Activated T-cell treated with anti-CD3 and anti-CD28 coated beads for 4 hours (primary cell): ENCODE results near the gene YWHAG.
"Not testable (repeated sequence)": the region's sequence is repeated elsewhere in the genome, so short reads cannot be mapped to it uniquely, and the experiment has no call there.

ENCODE experiments used
- DNase-seq: peaks from one replicate; pipeline ENCODE4 v3.0.0-alpha.2; 2020

YWHAG gene

DNA sequence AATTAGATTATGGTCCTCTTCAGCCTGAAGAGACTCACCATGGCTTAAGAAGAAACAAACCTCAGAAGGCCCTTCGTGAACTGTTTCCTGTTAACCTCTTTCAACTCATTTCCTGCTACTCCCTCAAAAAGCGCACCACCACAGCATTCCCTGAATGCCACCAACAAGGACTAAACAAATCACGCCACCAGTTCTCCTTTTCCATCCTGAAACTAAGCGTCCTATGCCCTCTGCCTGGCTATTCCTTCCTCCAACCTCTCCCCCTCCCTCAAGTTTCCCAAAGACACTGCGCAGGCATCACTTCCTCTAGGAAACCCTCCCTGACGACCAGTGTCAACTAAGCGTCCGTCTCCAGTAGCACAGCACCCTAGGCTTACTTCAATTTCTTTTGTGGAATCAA is 12.0 kb downstream of the YWHAG start:
- no peak for DNase-seq

DNA sequence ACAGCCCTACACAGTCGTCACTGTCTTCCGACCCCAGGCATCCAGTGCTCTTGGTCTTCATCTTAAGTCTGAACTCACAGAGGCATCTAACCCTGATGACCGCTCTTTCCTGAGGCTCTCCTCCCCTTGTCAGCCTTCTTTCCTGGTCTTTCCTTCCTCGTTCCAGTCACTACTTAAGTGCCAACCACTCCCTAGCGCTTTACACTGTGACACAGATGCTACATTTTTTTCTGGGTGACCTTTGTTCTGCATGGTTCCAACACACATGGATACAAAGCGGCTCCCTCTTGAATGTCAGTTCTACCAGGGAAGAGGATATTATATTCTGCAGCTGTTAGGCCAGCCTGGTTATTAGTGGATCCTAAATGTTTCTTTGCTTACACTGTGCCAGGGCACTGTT is 12.7 kb downstream of the YWHAG start:
- no peak for DNase-seq

DNA sequence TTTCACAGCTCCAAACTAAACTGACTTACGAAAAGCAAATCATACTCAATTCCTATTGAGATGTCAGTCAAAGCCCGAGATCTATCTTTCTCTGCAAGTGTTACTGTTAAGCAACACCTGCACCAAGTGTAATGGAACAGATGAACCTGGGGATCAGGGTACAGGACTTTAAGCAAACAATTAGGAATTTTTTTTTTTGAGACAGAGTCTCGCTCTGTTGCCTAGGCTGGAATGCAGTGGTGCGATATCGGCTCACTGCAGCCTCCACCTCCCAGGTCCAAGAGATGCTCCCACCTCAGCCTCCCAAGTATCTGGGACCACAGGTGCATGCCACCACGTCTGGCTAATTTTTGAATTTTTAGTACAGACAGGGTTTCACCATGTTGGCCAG is 14.9 kb downstream of the YWHAG start:
- DNase-seq = no peak

DNA sequence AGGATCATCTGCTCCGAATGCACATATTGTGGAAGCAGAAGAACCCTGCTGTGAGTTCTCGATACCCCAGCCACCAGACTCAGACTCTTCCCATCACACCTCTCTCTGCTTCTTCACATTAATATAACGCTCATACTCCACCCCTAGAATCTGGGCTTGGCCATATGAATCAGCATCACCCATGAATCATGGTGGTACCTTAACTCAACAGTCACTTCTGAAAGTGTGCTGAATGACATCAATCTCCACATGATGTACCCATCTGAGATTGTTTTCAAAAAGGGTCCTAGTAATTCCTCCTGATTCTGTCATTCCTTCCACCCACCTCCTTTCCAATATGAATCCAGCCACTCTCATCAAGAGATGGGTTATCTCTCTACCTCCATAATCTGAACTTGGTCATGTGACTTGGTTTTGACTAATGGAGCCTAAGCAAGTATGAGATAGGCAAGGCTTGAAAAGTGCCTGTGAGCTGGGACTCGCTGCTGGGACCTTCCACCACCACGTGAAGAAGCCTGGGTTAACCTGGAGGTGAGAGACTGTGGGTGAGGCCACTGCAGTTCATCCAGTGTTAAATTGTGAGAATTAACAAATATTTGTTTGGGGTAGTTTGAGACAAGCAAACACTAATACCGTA is 15.4 kb downstream of the YWHAG start:
- DNase-seq = no peak

DNA sequence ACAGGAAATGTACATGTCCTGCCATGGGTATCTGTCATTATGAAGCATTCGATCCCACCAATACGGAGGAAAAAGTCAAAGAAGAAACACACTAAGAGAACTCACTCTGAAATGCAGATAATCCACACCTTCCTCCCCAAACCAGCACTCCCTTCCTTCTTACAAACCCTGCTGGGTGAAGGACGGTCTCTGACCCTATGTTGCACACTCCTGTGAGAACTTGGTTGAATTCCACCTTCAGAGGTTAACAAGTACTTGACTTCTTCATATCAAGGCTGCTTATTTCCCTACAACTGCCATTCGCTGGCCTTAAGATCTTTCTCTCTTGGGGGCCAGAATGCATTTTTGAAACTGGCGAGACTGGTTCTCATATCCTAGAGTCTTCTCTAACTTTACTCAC is 16.6 kb downstream of the YWHAG start:
- DNase-seq = no peak

DNA sequence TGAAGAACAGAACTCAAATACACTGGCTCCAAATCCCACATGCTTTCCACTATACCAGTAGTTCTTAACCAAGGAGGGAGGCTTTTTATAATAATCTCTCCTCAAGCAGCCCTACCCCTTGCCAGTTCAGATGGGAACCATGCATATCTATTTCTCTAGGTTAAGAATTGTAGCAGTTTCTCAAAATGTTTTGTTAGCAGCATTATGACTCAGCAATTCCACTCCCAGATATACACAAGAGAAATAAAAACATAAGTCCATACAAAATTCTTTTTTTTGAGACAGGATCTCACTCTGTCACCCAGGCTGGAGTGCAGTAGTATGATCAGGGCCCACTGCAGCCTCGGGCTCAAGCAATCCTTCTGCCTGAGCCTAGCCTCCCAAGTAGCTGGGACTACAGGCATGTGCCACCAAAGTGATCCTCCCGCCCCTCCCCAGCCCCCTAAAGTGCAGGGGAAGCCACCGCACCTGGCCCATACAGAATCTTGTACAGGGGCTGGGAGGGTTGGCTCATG is 18.1 kb downstream of the YWHAG start:
- no peak for DNase-seq

DNA sequence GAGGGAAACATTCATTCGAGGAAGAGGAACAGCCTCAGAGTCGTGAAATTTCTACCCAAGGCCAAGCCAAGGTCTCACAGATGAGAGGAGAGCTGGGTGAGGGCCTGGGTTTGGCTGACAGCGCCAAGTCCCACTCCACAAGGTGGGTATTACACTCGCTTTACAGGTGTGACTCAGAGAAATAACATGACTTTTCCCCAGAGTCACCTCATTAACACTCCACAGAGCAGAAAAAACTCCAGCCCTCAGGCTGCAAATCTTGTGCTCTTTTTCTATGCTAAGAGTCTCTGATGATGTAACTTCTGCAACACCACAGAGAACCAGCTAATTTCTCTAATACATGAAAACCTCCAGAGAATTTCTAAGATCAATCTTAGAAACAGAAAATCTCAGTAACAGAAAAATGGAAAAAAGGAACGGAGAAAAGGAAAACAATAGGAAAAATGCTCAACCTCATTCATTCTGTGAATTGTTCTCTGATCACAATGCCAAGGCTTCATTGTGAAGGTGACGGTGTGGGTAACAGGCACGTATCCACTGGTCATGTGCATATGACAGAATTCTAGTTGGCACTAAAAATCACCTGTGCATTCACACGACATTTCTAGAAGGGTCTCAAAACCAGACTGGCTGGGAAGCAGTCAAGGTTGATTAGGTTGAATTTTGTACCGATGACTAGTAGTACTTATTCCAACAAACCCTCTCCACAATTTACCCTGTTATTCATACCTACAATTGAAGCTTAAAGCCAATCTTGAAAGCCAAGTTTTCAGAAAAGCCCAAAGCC is 20.3 kb downstream of the YWHAG start:
- no peak for DNase-seq

DNA sequence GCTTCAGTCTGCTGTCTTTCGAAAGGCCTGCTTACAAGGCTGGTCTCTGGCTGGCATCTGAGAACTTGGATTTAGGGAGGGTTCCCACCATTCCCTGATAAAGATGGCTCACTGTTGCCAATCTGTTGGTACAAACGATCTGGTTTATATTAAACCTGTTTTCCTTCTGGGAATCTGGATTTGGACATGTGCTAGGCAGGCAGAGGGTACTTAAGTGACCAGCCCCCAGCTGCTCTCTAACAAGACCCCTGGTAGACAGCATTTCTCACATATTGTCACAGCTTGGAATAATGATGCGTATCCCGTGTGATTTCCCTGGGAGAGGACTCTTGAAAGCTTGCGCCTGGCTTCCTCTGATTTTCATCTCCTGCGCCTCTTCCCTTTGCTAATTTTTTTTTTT is 21.6 kb downstream of the YWHAG start:
- DNase-seq = no peak

DNA sequence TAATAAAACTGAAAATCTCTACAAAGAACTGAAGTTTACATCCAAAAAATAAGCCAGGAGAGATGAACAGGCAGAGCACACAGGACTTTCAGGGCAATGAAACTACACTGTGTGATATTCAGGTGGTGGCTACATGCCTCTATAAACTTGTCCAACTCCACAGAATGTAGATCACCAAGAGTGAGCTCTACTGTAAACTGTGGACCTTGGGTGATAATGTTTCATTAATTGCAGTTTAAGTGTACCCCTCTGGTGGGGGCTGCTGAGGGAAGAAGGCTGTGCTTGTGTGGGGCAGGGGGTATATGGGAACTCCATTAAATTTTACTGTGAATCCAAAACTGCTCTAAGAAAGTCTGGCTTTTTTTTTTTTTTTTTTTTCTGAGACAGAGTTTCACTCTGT is 22.7 kb downstream of the YWHAG start:
- no peak for DNase-seq

DNA sequence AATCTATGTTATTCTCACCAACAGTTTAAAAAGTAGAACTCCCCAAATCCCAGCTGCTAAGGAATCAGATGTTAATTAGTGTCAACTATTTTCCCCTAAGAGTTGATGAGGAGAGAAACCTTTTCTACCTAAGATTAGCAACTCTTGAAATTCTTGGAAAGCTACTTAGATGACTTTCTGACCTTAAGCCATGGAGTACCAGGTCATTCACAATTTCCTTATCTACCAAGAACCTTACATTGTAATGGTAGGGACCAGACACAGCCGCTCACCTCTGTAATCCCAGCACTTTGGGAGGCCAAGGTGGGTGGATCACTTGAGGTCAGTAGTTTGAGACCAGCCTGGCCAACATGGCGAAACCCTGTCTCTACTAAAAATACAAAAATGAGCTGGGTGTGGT is 23.4 kb downstream of the YWHAG start:
- not testable (repeated sequence) for DNase-seq

DNA sequence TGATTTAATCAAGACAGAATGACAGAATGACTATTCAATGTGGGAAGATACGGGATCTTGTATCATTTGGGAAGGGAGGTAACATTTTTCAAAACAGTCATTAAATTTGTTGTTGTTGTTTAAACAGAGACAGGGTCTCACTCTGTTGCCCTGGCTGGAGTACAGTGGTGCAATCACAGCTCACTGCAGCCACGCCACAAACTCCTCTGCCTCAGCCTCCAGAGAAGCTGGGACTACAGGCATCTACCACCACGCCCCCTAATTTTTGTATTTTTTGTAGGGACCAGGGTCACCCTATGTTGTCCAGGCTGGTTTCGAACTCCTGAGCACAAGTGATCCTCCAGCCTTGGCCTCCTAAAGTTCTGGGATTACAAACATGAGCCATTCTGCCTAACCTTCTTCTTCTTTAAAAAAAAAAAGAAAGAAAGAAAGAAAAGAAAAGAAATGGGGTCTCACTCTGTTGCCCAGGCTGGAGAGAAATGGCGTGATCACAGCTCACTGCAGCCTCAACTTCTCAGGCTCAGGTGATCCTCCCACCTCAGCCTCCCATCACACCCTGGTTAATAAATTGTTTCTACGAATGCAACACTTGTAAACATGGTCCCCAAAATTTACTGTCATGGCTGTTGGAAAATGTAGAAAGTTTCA is 24.3 kb downstream of the YWHAG start:
- DNase-seq = no peak

DNA sequence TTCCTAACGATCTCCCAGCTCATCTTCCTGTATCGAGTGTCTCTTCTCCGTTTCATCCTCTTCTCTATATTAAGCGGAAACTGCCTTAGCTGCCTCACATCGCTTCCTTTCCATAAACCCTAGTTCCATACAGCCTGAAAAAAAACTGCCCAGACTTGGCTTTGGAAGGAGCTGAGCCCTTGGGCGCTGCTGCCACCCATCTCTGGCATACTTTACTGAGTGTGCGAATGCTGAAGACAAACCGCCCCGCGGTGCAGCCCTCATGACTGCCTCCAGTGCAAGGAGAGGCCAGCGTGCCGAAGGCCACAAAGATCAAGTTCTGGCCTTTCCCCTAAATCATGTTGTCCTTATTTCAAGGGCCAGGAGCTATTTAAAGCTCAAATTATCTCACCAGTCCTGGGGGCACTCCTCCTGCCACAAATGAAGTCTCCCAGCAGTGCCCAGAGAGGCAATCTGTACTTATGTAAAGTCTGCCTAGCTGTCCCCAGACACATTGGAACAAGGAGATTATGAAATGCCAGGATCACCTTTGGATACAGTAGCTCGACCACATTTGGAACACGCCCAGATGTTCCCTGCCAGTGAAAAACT is 25.2 kb downstream of the YWHAG start:
- no peak for DNase-seq

DNA sequence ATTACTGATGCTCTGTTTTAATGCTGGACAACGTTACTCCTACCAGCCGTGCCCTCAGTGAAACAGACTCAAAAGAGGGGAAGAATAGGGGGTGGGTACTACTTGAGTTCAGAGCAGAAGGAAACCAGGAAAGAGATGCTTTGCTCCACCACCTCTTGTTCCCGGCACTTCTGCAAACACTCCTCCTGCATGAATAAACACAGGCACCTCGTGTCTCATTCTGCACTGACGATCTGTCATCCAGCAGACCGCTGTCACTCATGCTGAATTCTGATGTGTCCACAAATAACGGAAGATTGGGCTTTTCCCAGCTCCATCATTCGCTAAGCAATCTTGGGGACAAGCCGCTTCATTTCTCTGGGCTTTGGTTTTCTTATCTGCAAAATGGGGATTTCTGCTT is 26.7 kb downstream of the YWHAG start:
- DNase-seq = no peak

DNA sequence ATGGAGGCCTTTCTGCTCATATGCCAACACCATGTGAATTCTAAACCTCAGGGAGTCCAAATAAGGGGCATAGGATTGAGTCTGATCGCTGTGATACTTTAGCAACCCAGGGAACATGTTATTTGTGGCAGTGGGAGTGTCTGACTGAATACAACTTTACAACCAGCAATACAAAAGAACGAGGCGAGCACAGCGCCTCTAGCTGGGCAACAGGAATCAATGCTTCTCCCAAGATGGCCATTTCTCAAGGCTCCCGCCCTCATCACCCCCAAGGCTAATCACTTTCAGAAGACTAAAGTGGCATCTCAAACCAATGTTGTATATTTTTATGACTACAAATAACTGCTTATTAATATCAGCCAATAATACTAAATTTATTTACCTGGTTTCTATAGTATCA is 28.1 kb downstream of the YWHAG start:
- DNase-seq = no peak

DNA sequence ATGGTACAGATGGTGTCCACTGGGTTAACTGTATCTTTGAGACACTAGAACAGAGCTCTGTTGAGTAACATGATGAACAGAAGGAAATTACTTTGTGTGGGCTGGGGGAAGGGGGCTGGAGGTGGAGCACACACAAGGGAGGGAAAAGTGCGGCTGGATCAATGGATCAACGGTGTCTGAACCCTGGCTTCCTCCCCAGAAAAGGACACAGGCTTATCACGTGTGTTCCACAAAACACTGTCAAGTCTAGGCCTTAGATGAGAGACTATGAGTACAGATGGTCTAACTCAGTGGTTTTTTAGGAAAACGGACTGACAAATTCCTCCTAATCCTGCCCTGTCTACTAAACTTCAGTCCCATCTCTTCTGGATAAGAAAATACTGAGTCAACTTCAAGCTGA is 28.5 kb downstream of the YWHAG start:
- no peak for DNase-seq

DNA sequence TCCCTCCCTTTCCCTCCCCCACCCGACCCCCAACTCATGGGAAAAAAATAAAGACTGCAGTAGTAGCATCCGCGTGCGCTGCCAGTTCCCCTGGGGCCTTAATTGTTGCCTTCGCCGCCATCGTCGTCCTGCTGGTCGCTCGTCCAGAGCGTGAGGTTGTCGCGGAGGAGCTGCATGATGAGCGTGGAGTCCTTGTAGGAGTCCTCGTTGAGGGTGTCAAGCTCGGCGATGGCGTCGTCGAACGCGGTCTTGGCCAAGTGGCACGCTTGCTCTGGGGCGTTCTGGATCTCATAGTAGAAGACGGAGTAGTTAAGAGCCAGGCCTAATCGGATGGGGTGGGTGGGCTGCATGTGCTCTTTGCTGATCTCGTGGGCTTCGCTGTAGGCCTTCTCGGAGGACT is 29.3 kb downstream of the YWHAG start:
- no peak for DNase-seq

DNA sequence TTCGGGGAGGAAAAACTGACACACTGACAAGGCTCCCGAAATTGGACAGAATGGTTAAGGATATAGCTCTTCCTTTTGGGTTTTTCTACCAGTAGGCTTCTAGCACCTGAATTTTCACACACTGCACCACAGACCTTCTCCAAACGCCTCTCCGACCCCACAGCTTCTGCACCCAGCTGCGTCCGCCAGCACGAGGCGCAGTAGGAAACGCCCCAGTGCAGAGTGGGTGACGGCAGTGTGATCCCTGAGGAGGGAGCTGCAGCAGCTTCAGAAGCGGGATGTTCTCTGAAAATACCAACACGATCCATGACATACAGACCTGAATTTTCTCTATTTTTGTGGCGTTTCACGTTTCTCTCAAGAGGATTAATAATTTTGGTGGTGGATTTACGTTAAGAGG is 30.4 kb downstream of the YWHAG start:
- no peak for DNase-seq

DNA sequence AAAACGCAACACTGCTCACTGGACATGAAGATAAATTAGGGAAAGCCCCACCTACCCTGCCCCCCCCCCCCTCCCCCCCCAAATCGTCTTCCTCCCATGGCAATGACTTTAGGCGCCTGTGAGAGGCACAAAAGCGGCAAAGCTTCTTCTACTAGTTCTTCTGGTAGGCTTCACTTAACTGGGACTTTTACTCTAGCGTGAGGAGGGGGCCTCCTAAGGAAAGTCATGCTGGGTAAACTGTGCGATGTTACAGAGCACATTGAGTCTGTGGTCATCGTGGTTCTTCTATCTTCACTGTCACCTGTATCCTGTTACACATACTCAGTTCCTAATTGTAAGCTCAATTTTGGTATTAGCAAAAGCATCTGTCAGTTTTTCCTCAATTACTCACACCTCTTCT is 31.2 kb downstream of the YWHAG start:
- no peak for DNase-seq

DNA sequence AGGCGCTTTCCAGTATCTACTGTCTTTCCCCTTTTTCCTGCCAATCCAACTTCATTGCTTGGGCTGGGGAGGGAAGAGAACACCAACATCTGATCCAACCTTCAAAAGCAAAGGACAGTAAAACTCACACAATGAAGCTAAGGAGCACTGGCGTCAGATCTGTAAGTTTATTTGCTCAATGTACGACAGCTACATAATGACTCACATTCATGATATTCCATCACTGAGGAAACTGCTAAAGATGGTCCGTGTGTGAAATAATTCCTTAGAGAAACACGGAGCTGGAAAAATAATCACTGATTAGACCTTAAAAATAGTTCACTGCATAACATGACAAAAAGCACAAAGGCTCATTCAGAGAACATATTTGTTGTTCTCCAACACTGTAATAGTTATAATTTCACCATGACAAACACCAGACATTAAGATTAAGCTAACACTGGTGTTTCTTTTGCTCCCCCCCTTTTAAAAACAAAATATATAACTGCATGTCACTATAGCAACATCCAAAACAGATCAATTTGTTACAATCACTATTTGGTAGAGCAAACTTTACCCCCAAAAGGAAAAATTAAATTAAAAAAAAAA is 32.1 kb downstream of the YWHAG start:
- no peak for DNase-seq

DNA sequence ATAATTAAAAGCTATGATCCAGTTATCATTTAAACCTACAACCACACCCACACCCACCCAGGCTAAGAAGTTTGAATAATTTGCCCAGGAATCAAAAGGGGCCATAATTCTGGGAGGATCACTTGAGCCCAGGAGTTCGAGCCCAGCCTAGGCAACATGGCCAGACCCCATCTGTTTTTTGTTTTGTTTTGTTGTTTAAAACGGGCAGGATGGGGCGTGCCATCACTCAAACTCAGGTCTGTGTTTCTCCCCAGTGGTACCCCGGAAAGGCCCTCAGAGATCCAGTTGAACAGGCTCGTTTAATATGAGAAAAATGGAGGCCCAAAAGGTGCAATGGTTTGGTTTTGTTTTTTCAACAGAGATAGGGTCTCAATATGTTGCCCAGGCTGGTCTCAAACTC is 33.0 kb downstream of the YWHAG start:
- DNase-seq = no peak

DNA sequence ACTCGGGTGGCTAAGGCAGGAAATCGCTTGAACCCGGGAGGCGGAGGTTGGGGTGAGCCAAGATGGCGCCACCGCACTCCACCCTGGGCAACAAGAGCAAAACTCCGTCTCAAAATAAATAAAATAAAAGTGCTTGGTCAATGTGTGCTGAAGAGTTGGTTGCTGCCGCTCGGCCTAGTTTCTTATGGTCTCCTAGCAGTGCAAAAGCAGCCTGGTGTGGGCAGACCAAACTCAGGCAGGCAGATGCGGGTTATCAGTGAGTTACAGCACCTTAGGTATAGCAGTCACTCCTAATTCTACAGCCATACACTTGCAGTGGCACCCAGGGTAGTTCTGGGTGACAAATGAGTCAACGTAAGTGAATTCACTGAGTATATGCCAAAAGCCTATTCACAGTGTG is 33.7 kb downstream of the YWHAG start:
- DNase-seq = no peak

DNA sequence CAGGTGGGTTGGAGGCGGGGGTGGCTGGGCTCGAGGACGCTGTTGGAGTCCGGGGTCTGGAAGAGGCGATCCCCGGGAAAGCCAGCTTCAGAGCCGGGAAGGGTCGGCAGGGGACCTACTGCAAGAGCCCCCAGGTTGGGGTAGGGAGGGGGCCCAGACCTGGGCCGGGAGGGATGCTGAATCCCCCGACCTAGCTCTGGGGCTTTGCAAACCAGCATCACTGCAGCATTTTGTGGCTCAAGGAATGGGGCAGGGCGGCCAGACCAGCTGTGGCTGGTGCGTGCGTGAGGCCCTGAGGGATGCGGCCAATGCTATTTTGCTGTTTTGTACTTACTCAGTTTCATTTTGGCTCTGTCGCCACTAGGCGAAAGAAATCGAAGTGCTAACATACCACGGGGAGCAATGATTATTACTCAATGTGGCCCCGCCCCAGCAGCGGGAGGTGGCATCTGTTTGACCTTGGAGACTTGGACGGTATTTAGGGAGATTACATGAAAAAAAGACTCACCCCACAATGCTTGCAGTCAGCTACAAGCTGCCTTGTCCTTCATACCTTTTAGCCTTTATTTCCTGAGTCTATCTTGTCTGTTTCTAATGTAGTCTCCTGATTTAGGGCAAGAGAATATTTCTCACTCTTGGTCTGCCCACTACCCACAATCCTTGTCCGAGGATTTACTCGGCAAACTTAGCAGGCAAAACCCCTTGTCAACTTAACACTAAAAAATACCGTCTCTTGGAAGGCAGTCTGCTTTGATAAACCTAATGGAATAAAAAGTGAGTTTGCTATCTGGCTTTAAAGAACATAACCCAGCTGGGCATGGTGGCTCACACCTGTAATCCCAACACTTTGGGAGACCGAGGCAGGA is 40.1 kb downstream of the YWHAG start:
- DNase-seq = peak; percentile 54
